Endothelial cell of coronary artery (primary cell): ENCODE data around the gene PI3. TPM values are rescaled to one million over a fixed set of nuclear protein-coding genes. Genes with fewer than 3 reads are reported as not detected.

Experiments
- total RNA-seq: library from RNA; depleted of rRNA; stranded (reverse); fragments of >200 nt; gene quantifications from 2 replicates; pipeline ENCODE4 v1.2.3, GENCODE V29; 2014

PI3 gene, protein sequence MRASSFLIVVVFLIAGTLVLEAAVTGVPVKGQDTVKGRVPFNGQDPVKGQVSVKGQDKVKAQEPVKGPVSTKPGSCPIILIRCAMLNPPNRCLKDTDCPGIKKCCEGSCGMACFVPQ
- total RNA-seq = not detected in 2 replicates

DNA sequence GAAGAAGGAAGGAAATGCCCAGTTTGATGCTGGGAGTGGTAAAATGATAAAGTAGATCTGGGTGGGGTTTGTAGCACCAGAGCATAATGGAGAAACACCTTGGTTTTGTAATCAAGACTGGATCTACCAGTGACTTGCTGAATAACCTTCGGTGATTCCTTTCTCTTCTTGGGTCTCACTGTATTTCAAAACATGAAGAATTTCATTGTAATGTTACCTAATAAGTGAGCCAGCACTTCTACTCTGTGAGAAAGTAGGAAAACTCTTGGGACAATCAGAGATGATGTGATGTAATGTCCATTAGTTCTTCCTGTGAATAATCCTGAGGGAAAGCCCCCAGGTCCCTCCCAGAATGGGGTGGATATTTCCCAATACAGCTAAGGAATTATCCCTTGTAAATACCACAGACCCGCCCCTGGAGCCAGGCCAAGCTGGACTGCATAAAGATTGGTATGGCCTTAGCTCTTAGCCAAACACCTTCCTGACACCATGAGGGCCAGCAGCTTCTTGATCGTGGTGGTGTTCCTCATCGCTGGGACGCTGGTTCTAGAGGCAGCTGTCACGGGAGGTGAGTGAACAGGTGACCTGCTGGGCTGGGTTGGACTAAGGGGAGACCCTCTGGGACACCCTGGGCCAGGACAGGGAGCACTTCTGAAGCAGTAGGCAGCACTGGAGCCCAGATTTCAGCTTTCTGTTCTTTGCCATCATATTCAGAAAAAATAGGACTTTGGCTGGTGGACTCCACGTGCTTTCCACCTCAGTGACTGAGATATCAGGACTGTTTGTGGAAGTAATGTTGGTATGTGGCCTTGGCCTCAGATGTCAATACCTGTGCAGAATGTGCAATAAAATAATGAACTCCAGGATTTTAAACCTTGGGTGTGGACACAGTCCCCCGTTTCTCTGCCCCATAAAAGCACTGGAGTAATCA is at the start of gene PI3:
Gene PI3, plus strand, starts transcription at position 469 of the 931 bp plus-strand sequence. Its CDS starts 21 bp downstream, at position 490.

DNA sequence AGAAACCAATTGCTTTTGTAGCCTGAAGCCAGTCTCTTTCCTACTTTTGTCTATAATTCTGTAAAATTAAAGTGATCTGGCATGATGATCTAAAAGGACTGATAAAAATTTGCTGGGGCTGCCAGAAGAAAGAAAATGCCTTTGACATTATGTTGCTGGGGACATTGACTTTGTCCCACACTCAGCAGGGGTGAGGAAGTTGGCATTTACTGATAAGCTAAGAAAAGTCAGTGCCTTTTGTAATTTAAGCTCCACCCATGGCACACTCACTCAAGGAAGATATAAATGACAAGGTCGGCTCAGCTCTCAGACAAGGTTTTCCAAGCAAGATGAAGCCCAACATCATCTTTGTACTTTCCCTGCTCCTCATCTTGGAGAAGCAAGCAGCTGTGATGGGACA is 32.0 kb downstream of the PI3 start, which contains the start of gene SEMG1:
Gene SEMG1, plus strand, starts transcription at position 309 of the 400 bp plus-strand sequence. Its CDS starts 21 bp downstream, at position 330.

GRCh38 chr20:45221076-45221475 is 46.4 kb downstream of the PI3 start, which contains the start of gene SEMG2:
Gene SEMG2 (plus strand): TSS chr20:45221373. CDS start chr20:45221390, 17 bp downstream.

Other genes starting within 250 kb of the PI3 start
- gene TOMM34, start 214.5 kb upstream of the PI3 start, total RNA-seq = 16.4 and 27.3 TPM in 2 replicates
- 17.4 and 26.2 TPM in 2 replicates for gene STK4, start 208.4 kb upstream of the PI3 start, total RNA-seq
- gene KCNS1, start 73.8 kb upstream of the PI3 start, total RNA-seq = under 0.01 and 0.85 TPM in 2 replicates
- not detected in 2 replicates for gene WFDC5, start 59.7 kb upstream of the PI3 start, total RNA-seq
- gene WFDC12, start 50.4 kb upstream of the PI3 start, total RNA-seq = not detected in 2 replicates
- not detected in 2 replicates for gene SEMG1, start 32.1 kb downstream of the PI3 start, total RNA-seq
- not detected in 2 replicates for gene SEMG2, start 46.5 kb downstream of the PI3 start, total RNA-seq
- 0.19 TPM in 1 of 2 replicates, not detected in the other for gene SLPI, start 79.7 kb downstream of the PI3 start, total RNA-seq
- not detected in 2 replicates for gene RBPJL, start 131.9 kb downstream of the PI3 start, total RNA-seq
- gene MATN4, start 133.4 kb downstream of the PI3 start, total RNA-seq = not detected in 2 replicates
- gene SDC4, start 173.5 kb downstream of the PI3 start, total RNA-seq = 16.2 and 48.7 TPM in 2 replicates
- gene SYS1, start 188.3 kb downstream of the PI3 start, total RNA-seq = 14.0 and 19.2 TPM in 2 replicates
- gene TP53TG5, start 203.4 kb downstream of the PI3 start, total RNA-seq = not detected in 2 replicates
- 4.3 and 4.6 TPM in 2 replicates for gene DBNDD2, start 233.4 kb downstream of the PI3 start, total RNA-seq
- gene PIGT, start 241.2 kb downstream of the PI3 start, total RNA-seq = 16.6 and 21.5 TPM in 2 replicates